Right ventricle myocardium superior (tissue), 1 donor: Measurements from ENCODE around the gene LAMB3. TPM values are rescaled to one million over a fixed set of nuclear protein-coding genes. Genes with fewer than 3 reads are reported as not detected.

ENCODE experiments used
- ATAC-seq: fragments of 200-7000 bp; cut with Tn5 transposase; one replicate; pipeline ENCODE4 v1.9.1; 2020; ENCODE audit warnings: mild to moderate bottlenecking; ENCODE audit not compliant: poor library complexity
- DNase-seq: peaks from one replicate; pipeline ENCODE4 v3.0.0-alpha.2; 2020
- intact Hi-C: fragments of 100-400 bp; cut with DNase I; formaldehyde crosslinking; loops from one replicate; pipeline ENCODE4 v1.11.2; 2022
- total RNA-seq: library from RNA; stranded (reverse); fragmentation: NEBNext Ultra II Directional; extraction: Animal tissue kit (Norgen Biotek cat#: 25700); gene quantifications from one replicate; pipeline ENCODE4 v1.2.1, GENCODE V29; 2021
- donor health status: DM: no; HTN: yes; CAD: no; lungs with severe emphysema.

LAMB3 gene
- total RNA-seq, 1 donor from 2014 or later, result 5.0 TPM

DNA sequence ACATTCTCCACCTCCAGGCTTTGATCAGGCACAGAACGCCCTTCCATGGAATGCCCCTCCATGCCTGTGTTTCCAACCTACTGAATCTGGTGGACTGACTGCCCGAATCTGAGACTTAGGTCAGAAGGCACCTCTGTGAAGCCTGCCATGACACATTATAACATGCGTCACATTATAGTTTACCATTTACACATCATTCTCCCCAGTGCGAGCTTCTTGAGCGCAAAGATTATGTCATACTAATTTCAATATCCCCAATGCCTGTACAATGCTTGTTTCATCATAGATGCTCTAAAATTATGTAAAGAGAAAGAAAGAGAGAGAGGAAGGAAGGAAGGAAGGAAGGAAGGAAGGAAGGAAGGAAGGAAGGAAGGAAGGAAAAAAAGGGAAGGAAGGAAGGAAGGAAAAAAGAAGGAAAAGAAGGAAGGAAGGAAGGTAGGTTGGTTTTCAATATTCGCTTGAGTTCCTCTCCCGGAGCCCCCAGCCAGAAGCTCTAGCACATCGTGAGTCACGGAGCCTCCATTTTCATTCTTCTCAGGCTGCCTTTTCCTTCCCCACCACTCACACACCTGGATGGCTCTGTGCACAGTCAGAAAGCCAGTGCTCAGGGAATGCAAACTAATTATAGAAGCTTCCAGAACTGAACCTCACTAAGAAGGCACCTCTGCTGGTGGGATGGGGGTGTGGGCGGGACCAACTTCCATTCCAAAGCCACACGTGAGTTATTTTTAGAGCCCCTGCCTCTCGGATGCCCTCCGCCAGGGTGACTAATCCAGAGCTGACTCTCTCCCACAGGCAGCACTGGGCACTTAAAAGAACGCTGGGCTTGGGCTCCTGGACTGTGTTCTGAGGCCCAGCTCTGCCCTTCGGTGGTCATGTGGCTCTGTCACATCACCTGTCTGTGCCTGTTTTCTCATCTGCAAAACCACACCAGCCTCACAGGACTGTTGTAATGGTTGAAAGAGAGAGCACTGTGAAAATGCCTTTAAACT is 27.4 kb downstream of the LAMB3 start:
- intact Hi-C loops, result no loop called here
- peak; percentile 62 for ATAC-seq

DNA sequence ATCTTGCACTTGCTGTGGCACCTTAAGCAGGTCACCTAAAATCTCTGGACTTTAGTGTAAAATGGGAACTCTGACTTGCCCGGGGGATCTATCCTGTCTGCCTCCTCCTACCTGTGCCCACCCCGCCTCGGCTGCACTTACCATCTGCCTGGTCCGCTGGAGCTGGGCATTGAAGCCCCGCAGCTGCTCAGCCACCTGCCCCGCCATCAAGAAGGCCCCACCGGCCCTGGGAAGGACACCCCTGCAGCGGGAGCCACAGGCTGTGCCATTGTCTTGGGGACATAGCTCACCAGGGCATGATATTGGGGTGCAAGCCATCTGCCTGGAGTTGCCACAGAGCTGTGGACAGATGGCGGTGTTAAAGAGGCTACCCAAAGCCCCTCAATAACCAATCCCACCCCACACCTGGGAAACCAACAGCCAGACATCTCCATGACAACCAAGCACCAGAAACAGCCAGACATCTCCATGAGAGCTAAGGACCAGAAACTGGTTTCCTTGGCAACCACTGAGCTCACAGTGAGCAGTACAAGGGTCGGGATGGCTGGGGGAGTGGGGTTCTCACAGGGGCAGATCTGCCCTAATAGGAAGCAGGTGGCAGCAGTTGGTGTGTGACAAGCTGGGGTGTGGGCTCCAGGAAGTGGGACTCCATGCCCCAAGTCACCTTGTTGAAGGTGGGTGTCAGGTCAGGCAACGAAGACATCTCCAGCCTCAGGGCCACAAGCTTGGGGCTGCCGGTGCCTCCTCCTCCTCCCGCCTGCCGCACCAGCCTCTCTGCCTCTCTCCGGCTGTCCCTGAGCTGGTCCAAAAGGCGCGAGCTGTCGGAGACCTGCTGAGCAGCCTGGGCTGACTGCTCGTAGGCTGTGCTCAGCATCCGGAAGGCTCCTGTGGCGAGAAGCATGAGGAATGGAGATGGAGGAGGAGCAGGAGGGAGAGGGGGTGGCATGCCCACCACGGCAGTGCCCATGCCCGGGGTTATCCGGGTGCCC is 29.1 kb downstream of the LAMB3 start:
- intact Hi-C loops, result no loop called here
- no peak for ATAC-seq
- DNase-seq, result no peak

More for the DNA sequence above, 27.4 kb downstream of the LAMB3 start:
- peak; percentile 62 for DNase-seq

DNA sequence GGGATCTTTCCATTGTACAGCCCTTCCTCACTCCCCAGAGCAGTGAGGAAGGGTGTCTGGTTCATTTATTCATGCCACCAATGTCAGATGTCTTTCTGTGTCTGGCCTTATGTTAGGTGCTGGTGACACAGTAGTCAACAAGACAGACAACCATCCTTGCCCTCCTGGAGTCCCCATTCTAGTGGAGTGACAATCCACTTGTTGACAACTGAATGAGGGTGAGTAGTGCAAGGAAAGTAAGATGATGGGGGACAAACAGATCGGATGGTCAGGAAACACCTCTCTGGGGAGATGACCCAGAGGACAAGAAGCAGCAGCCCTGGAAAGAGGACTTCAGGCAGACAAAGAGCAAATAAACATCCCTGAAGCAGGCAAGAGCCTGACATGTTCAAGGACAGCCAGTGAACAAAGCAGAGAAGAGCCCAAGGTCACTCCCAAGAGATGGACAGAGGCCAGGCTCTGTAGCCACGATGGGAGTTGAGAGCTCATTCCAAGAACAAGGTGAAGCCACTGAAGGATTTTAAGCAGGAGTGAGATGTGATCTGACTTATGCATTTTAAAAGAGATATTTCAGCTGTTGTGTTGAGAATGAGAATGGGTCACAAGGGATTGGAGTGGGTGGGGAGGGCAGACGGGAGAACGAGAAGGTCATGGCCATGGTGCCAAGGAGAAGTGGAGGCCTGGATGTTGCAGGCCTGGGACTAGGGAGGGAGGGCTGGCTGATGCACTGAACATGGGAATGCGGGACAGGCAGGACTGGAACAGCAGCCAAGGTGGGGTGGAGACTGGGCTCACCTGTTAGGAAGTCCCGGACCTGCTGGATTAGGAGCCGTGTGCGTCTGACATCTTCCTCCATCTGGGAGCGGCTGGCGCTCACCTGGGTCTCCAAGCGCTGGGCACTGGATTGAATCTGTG is 30.2 kb downstream of the LAMB3 start:
- ATAC-seq (no peak), DNase-seq (no peak)
- intact Hi-C loops, result no loop called here

DNA sequence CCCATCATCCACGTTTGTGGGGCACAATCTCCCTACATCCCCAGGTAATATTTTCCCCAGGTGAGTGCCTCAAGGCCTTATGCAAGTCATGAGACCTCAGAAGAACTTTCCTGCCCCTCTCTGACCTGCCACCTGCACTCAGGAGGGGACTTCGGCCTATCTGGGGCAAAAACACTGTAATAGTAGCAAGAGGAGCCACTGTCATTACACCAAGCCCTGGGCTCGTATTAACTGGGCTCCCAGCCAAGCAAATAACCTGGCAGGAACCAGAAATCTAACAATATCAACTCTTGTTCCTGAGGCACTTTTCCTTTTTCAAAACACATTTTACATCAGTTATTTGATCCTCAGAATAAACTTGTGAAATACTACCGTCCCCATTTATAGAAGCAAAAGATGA is 30.9 kb downstream of the LAMB3 start:
- intact Hi-C loops, result no loop called here
- ATAC-seq (no peak), DNase-seq (no peak)

DNA sequence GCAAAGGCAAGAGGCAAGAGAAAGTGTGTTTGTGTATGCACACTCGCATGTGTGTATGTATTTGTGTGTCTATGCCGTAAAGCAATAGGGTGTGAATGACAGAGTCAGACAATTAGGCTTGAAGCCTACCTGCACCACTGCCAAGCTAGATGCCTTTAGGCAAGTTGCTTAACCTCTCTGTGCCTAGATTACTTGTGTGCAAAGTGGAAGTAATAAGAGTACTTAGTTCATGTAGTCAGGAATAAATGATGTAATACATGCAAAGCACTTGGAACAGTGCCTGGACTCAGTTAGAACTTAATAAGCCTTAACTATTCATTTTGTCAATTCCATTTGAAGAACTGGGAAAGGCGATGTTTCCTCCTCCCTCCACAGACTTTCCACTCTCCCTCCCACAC is 31.7 kb downstream of the LAMB3 start:
- intact Hi-C loops, result no loop called here
- ATAC-seq, result no peak
- no peak for DNase-seq

DNA sequence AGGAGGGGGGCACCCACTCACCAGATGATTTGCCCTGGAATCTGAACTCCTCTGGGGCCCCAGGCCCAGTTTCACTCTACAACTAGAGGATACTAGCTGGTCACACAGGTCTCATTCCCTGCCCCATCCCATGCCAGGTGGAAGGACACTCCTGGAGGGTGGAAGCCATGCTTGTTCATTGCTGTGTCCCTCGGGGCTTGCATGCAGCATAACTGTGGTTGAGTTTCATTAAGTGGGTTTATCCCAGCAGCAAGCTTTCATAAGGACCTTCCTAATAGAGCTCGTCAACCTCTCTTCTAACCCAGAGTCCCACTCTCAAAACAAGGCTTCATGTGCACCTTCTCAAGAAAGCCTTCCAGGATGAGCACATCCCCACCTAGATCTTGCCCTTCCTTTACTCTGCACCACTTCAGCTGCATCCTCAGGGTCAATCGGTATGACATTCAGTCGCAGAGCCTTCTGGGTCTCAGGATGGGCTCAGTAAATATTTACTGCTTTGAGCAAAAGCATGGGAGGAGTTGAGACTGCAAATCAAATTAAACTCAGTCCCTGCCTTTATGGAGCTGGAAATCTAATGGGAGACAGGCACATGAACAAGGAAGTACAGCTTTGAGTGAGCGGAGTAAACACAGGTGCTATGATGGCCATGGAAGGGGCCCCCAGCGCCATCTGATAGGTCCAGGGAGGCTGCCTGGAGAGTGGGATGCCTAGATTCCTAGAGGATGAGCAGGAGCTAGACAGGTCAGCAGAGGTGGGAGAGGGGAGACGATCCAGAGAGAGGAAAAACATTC is 32.3 kb downstream of the LAMB3 start:
- DNase-seq (no peak), ATAC-seq (no peak)
- intact Hi-C loops, result no loop called here

DNA sequence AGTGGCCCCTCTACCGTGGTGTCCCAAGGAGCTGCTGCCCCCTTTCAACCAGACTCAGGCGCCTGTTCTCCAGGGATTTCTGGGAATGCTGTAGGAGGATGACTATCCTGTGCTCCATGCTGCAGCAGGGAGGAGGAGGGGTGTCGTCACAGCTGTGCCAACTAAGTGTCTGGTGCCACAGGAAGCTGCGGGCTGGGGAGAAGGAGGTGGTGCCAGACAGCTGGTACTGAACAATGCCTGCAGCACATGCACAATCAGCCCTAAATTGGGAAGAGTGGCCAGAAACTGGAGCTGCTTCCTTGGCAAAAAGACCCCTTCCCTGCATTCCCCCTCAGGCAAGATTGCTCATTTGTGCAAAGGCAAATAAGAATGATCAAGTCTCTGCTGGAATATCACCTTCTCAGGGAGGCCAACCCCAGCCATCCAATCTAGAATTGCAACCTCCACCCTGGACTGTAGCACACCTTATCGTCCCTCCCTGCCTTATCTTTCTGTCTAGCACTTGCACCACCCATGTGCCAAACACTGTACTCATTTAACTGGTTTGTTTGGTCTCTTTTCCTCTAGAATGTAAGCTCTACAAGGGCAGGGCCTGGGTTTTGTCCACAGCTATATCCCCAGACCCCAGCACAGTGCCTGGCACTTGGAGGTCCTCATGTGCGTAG is 33.3 kb downstream of the LAMB3 start:
- DNase-seq (peak; percentile 72), ATAC-seq (peak; percentile 82)
- intact Hi-C loops, result no loop called here

DNA sequence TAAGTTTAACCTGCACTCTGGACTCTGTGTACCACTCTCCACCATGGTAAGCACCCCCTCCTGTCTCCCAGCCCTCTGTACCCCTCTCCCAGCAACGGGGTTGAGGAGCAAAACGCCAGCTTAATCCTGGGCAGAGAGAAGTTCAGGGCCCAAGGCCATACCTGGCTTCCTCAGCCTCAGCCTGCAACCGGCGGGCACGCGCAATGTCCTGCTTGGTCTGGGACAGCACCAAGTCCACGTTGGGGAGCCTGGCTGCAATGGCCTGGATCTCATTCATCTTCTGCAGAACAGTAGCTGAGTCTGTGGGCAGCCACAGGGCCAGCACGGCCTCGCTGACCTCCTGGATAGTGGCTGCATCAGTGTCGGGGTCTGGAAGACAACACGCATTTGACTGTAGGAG is 33.9 kb downstream of the LAMB3 start:
- DNase-seq (peak; percentile 40), ATAC-seq (peak; percentile 4)
- intact Hi-C loops, result no loop called here

DNA sequence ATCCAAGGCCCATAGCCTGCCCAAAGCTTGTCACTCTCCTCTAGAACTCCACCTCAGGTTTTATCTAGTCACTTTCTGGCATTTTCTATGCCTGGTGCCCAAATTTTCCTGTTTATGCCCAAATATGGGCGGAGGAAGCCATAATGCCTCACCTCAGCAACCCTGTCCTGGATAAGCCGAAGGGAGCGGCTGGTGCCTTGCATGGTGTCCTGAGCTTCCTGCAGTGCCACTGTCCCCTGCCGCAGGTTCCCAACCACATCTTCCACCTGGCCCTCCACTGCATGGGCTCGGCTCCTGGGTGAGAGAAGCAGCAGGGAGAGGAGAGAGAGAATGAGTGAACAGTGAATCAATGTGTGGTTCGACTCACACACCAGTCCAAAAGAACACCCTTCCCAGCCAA is 34.5 kb downstream of the LAMB3 start:
- no peak for DNase-seq
- intact Hi-C loops, result no loop called here

DNA sequence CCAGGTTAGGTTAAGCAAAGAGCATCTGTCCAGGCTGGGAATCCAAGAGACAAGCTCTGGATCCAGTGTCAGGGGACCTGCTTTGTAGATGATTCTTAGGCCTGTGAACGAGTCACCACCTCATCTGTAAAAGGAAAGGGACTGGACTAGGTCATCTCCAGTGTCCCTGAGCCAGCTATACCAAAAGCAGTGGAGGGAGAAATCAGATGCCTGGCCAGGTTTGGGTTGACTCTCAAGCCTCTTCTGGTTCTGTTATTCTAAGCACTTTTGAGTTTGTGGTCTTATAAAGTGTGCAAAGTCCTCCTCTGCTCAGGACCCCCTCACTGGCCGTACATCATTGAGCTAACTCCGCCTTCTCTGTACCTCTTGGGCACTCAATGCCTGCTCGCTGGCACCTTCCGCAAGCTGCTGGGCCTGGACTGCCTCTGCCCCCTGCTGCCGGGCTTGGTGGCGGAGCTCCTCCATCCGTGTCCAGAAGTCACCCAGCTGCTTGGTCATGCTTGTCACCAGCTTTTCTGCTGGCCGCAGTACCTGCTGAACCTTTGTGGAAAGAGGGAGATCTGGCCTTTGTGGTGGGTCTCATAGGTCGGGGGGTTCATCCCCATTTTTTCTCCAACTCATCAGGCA is 35.1 kb downstream of the LAMB3 start:
- peak; percentile 38 for ATAC-seq
- peak; percentile 50 for DNase-seq
- intact Hi-C loops, result no loop called here

More for the DNA sequence above, 34.5 kb downstream of the LAMB3 start:
- ATAC-seq, result no peak

DNA sequence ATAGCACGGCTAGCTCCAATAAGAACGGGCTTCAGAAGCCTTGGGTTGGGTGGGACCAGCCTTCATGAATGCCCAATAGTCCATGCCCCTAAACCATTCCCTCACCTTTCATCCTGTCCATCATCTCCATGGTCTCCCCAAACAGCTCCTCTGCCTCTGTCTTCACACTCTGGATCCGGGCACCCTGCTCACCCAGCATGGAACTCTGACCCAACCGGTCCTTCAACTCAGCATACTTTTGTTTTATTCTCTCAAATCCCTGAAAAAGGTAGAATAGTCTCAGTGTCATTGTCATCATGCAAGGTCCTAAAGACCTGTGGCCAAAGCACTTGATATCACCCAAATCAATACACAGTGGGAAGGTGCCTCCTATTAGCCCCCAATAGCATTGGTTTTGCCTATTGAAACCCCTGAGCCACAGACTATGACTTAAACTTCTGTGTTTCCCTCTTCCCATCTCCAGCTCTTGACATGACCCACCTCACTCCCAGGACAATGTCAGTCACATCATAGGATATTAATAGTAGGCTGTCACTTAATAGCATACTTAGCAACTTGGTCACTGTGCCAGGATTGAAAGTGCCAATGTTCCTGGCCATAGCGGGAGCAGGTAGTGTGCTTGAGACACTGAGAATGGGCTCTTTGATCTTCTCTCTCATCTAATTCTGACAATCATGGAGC is 35.7 kb downstream of the LAMB3 start:
- peak; percentile 45 for DNase-seq
- intact Hi-C loops, result no loop called here
- ATAC-seq, result peak; percentile 89

DNA sequence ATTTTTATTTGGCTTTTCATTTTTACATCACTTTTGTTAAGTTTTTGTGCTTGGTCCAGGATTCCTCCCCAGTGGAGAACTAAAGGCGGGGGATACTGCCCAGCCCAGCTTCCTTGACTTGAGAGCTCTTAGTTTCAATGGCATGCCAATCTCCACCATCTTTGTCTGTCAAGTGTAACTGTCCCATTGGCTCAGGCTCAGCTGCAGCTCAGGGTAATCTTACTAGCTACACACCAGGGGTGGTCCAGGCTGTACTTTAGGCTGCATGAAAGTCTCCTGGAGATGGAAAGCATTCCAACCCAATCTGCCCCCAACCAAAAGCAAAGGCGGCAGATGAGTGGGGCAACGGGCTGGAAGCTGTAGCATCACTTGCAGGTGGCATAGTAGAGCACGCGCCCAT is 37.3 kb downstream of the LAMB3 start:
- DNase-seq (no peak), ATAC-seq (no peak)
- intact Hi-C loops, result no loop called here

DNA sequence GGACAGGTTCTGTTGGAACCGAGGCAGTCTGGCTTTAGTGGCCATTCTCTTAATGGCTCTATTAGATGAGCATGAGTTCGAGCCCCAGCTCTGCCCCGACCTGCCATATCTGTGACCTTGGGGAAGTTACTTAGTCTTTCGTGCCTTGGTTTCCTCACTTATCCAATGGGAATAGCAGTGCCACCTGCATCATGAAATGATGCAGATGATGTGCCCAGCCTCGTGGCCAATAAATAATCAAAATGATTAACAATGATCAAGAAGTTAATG is 38.1 kb downstream of the LAMB3 start:
- DNase-seq (no peak), ATAC-seq (no peak)
- intact Hi-C loops, result no loop called here

DNA sequence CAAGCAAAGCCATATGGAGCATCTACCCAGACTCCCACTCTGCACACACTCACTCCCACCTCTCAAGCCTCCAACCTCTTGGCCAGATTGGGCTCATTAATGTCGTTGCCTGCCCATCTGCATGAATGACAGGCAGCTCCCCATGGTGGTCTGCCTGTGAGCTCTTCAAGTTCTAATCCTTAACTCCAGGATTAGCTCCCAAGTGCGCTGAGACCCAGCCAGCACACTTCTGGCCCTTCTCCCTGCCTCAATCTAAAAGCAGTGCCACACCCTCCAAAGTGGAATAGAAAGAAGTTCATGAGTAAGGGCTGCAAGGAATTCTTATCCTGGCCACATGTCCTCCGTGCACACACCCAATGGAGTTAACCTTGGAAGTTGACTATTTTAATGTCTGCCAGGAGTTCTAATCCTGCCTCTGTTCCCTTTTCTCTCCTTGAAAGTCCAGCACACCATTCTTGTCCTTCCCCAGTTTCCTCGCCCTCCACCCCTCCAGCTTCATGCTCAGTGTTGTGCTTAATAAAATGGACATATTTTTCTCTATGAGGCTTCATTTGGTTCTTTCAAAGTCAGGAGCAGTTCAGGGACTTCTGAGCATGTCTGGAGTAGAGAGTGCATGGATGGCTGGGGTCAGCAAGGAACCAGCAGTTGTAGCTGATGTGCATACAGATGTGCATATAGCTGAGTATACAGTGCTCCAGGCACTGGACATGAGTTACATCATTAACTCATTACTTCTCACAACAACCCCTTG is 38.6 kb downstream of the LAMB3 start:
- intact Hi-C loops, result no loop called here
- ATAC-seq (no peak), DNase-seq (no peak)

DNA sequence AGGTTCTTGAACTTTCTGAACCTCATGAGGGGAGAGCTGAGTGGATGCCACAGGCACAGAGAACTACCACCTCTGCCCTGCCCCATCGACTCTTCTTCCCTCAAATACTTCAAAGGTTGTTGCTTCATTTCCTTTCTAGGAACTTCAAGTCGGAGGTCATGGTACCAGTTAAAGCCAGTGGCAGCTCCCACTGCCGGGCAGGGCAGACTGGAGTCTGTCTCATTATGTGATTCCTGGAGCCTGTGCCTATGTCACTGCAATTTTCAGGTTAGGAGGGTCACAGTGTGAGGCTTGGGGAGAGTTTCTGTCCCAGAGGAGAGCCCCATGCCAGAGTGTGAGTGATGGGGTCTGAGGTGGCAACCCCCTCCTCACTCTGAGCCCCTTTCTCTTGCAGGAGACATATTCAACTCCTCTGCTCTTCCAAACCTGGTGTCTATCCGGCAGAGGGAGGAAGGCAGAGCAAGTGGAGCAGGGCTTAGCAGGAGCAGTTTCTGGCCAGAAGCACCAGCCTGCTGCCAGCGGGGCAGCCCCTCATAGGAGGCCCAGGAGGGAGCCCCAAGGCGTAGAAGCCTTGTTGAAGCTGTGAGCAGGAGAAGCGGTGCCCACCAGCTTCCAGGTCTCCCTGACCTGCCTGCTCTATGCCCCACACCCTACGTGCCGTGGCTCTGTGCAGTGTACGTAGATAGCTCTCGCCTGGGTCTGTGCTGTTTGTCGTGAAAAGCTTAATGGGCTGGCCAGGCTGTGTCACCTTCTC is 39.4 kb downstream of the LAMB3 start:
- ATAC-seq, result no peak
- no peak for DNase-seq
- intact Hi-C loops, result no loop called here
